ENCODE measurements around the gene MARCKS. TPM values are rescaled to one million over a fixed set of nuclear protein-coding genes. Genes with fewer than 3 reads are reported as not detected.

The MARCKS gene, protein sequence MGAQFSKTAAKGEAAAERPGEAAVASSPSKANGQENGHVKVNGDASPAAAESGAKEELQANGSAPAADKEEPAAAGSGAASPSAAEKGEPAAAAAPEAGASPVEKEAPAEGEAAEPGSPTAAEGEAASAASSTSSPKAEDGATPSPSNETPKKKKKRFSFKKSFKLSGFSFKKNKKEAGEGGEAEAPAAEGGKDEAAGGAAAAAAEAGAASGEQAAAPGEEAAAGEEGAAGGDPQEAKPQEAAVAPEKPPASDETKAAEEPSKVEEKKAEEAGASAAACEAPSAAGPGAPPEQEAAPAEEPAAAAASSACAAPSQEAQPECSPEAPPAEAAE
- total RNA-seq, result 10 to 100 TPM; 34.3 TPM

GRCh38 chr6:113856625-113857555 lies at the start of gene MARCKS:
Gene MARCKS (plus strand): TSS chr6:113857345. CDS start chr6:113857746, 401 bp downstream.
- DNase-seq (ENCODE audit: low spot score) (no peak), ATAC-seq (ENCODE audit: insufficient number of reproducible peaks, low FRiP score, low read depth) (no peak)
- TF ChIP-seq, protein P1, sequence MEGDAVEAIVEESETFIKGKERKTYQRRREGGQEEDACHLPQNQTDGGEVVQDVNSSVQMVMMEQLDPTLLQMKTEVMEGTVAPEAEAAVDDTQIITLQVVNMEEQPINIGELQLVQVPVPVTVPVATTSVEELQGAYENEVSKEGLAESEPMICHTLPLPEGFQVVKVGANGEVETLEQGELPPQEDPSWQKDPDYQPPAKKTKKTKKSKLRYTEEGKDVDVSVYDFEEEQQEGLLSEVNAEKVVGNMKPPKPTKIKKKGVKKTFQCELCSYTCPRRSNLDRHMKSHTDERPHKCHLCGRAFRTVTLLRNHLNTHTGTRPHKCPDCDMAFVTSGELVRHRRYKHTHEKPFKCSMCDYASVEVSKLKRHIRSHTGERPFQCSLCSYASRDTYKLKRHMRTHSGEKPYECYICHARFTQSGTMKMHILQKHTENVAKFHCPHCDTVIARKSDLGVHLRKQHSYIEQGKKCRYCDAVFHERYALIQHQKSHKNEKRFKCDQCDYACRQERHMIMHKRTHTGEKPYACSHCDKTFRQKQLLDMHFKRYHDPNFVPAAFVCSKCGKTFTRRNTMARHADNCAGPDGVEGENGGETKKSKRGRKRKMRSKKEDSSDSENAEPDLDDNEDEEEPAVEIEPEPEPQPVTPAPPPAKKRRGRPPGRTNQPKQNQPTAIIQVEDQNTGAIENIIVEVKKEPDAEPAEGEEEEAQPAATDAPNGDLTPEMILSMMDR (IDR thresholded peaks at IDR 0.05), result no peak
- Histone ChIP-seq H3K4me3 (peak within 1 kb of the TSS; percentile 96), H3K27ac (peak within 1 kb of the TSS; percentile 78 to 93), H3K36me3 (no peaks in the 10 kb centered on the region), H3K27me3 (replicated peaks; ENCODE audit: insufficient read depth) (no peaks in the 10 kb centered on the region), H3K4me1 (ENCODE audit: control insufficient read depth in 1 of 2, low read depth in 2 of 2) (peaks cover 8 to 9% of the 10 kb centered on the region in 2 donors), H3K9me3 (no peaks in the 10 kb centered on the region)

DNA sequence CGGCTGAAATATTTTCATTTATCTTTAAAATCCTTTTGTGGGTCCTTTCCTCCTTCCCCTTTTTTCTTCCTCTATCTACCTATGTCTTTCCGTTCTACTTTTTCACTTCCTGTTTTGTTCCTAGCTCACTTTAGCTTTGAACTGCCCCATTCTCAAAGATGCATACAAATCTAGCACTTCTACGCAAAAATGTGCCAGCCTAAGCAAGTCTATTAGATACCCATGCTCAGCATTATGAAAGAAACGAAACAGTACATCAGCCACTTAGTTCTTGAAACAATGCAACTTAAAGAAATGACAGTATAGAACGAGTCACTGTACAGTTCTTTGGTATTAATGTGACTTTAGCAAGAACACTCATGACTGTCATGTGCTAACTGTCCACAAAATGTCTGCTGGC lies 47.3 kb upstream of the MARCKS start:
- H3K27me3 ChIP-seq (replicated peaks; ENCODE audit: insufficient read depth), result no peaks in the 10 kb centered on the region
- H3K4me1 ChIP-seq (ENCODE audit: control insufficient read depth in 1 of 2, low read depth in 2 of 2), result peaks cover 0 to 5% of the 10 kb centered on the region in 2 donors
- H3K36me3 ChIP-seq, result no peaks in the 10 kb centered on the region
- TF ChIP-seq, protein P1 (IDR thresholded peaks at IDR 0.05), result no peak
- no peaks in the 10 kb centered on the region for H3K9me3 ChIP-seq
- no peak overlapping the region for H3K4me3 ChIP-seq
- DNase-seq (ENCODE audit: low spot score), result no peak
- no peak for ATAC-seq (ENCODE audit: insufficient number of reproducible peaks, low FRiP score, low read depth)
- H3K27ac ChIP-seq, result no peak overlapping the region

DNA sequence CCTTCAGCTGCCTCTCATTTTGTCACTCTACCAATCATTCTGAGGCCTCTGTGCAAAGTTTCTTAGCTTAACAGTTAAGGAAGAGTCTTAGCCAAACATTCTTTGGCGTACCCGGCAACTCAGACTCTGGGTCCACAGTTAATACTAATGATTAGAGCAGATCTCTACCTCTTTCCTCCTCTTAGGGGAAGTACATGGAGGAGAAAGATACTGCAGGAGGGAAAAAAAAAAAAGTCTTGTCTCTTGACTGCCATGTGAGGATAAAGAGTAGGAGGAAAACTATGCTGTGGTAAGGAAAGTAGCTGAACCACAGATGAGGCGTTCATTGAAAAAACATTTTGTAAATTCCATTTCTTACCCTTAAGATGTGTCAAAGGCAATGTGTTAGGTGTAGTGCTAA lies 44.0 kb upstream of the MARCKS start:
- no peak for DNase-seq (ENCODE audit: low spot score)
- Histone ChIP-seq H3K27me3 (replicated peaks; ENCODE audit: insufficient read depth) (no peaks in the 10 kb centered on the region), H3K27ac (no peak overlapping the region), H3K4me1 (ENCODE audit: control insufficient read depth in 1 of 2, low read depth in 2 of 2) (peaks cover 0 to 5% of the 10 kb centered on the region in 2 donors), H3K9me3 (no peaks in the 10 kb centered on the region), H3K36me3 (no peaks in the 10 kb centered on the region), H3K4me3 (no peak overlapping the region)
- TF ChIP-seq, protein P1 (IDR thresholded peaks at IDR 0.05), result no peak
- ATAC-seq (ENCODE audit: insufficient number of reproducible peaks, low FRiP score, low read depth), result no peak

DNA sequence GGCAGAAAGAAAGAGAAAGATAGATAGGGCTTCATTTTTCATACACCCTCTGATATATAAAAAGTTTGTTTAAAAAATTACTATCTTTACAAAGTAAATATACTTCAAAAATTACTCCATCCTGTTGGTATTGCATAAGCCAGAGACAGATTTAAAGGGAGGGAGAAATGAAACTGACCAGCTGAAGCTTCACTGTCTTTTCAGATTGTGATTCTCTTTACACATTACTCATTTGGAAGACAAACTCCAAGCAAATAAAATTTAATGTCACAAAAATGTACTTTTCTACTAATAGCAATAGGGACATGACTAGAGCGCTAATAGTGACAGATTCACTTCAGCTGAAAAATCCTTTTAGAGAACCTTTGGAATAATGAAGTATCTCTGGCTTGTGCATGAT lies 38.6 kb upstream of the MARCKS start:
- H3K27ac ChIP-seq, result no peak overlapping the region
- peaks cover 0 to 4% of the 10 kb centered on the region in 2 donors for H3K4me1 ChIP-seq (ENCODE audit: control insufficient read depth in 1 of 2, low read depth in 2 of 2)
- TF ChIP-seq, protein P1 (IDR thresholded peaks at IDR 0.05), result no peak
- H3K9me3 ChIP-seq, result no peaks in the 10 kb centered on the region
- no peak overlapping the region for H3K4me3 ChIP-seq
- ATAC-seq (ENCODE audit: insufficient number of reproducible peaks, low FRiP score, low read depth) (no peak), DNase-seq (ENCODE audit: low spot score) (no peak)
- no peaks in the 10 kb centered on the region for H3K36me3 ChIP-seq
- H3K27me3 ChIP-seq (replicated peaks; ENCODE audit: insufficient read depth), result no peaks in the 10 kb centered on the region

Measured in thoracic aorta (tissue), 2 donors.